ENCODE measurements around the gene RNPC3.
A peak's percentile ranks its signal among the peaks of the same experiment; 100 is the strongest.

GRCh38 chr1:103525607-103526507 lies at the start of gene RNPC3:
- no peak for TF ChIP-seq EP300 (IDR thresholded peaks at IDR 0.05; ENCODE audit: low read depth)
- peak in 1 of 5 experiments; percentile 16 for TF ChIP-seq CTCF (IDR thresholded peaks at IDR 0.05)
